GM23248 (cell line): Measurements from ENCODE around the gene OR2D2. TPM values are rescaled to one million over a fixed set of nuclear protein-coding genes. Genes with fewer than 3 reads are reported as not detected.

Source experiments
- DNase-seq: peaks from one replicate; pipeline ENCODE4 v3.0.0-alpha.2; 2015
- H2AFZ ChIP-seq: fragments of 200-600 bp; sonication (generic); 2 replicates; pipeline ENCODE4 v1.6.1; 2016; ENCODE audit warnings: antibody characterized with exemption
- H3F3A ChIP-seq: fragments of 200-600 bp; sonication (generic); 2 replicates; pipeline ENCODE4 v1.6.1; 2016; ENCODE audit warnings: mild to moderate bottlenecking, antibody characterized with exemption, mixed run types; ENCODE audit not compliant: insufficient read depth
- H3K27ac ChIP-seq: fragments of 200-600 bp; sonication (generic); 2 replicates; pipeline ENCODE4 v1.5.1; 2016; ENCODE audit warnings: mild to moderate bottlenecking
- H3K27me3 ChIP-seq: fragments of 200-600 bp; sonication (generic); replicated peaks from 2 replicates; pipeline ENCODE4 v1.6.1; 2016; ENCODE audit warnings: mild to moderate bottlenecking; ENCODE audit not compliant: insufficient read depth
- H3K36me3 ChIP-seq: fragments of 200-600 bp; sonication (generic); 2 replicates; pipeline ENCODE4 v1.6.1; 2016; ENCODE audit warnings: low read depth, mild to moderate bottlenecking
- H3K4me1 ChIP-seq: fragments of 200-600 bp; sonication (generic); 2 replicates; pipeline ENCODE4 v1.6.1; 2016; ENCODE audit warnings: mild to moderate bottlenecking; ENCODE audit not compliant: insufficient read depth
- H3K4me2 ChIP-seq: fragments of 200-600 bp; sonication (generic); one replicate; pipeline ENCODE4 v1.6.1; 2016; ENCODE audit warnings: mild to moderate bottlenecking; ENCODE audit not compliant: unreplicated experiment
- H3K4me3 ChIP-seq: fragments of 200-600 bp; sonication (generic); 2 replicates; pipeline ENCODE4 v1.5.1; 2016; ENCODE audit warnings: mild to moderate bottlenecking
- H3K79me2 ChIP-seq: fragments of 200-600 bp; sonication (generic); 2 replicates; pipeline ENCODE4 v1.6.1; 2016; ENCODE audit warnings: mild to moderate bottlenecking; ENCODE audit not compliant: insufficient read depth
- H3K9ac ChIP-seq: fragments of 200-600 bp; sonication (generic); 2 replicates; pipeline ENCODE4 v1.6.1; 2016; ENCODE audit warnings: mild to moderate bottlenecking
- H3K9me2 ChIP-seq: fragments of 200-600 bp; sonication (generic); 2 replicates; pipeline ENCODE4 v1.6.1; 2016; ENCODE audit warnings: mixed run types, mild to moderate bottlenecking, moderate library complexity; ENCODE audit not compliant: insufficient read depth
- H3K9me3 ChIP-seq: fragments of 200-600 bp; sonication (generic); one replicate; pipeline ENCODE4 v1.6.1; 2017; ENCODE audit warnings: low read depth
- H4K20me1 ChIP-seq: fragments of 200-600 bp; sonication (generic); 2 replicates; pipeline ENCODE4 v1.6.0; 2016; ENCODE audit not compliant: insufficient read depth
- EZH2 ChIP-seq: fragments of 200-600 bp; sonication (generic); IDR thresholded peaks from 2 replicates; pipeline ENCODE4 v1.6.1; 2018; ENCODE audit warnings: antibody characterized with exemption, mild to moderate bottlenecking; ENCODE audit not compliant: insufficient read depth, poor library complexity, severe bottlenecking
- EZH2phosphoT487 ChIP-seq: fragments of 200-600 bp; sonication (generic); IDR thresholded peaks from 2 replicates; pipeline ENCODE4 v1.6.1; 2018; ENCODE audit warnings: antibody characterized with exemption, moderate library complexity, mild to moderate bottlenecking, low read depth; ENCODE audit not compliant: insufficient read depth
- WGBS, 2 experiments: methylation state at CpG; one replicate each; pipeline ENCODE4 v1.1.6; 2015 to 2017; ENCODE audit warnings: low lambda C conversion rate in 2 of 2, low coverage in 1 of 2; ENCODE audit errors: missing lambda C conversion rate in 2 of 2; 5-methylcytosine and 5-hydroxymethylcytosine counted together
- in situ Hi-C: fragments of 300-500 bp; cut with MboI; formaldehyde crosslinking; loops from 2 replicates; pipeline ENCODE4 v1.15.0; 2020
- polyA plus RNA-seq: library from polyadenylated mRNA; unstranded; fragments of >200 nt; fragmentation: Nextera tagmentation; extraction: Ambion mirVana; gene quantifications from 2 replicates; pipeline ENCODE4 v1.2.1, GENCODE V29; 2016
- total RNA-seq: library from RNA; depleted of rRNA; stranded (reverse); fragments of >200 nt; shearing (Covaris generic); gene quantifications from 2 replicates; pipeline ENCODE4 v1.2.3, GENCODE V29; 2014

The OR2D2 gene
- total and polyA plus RNA-seq, 2 experiments from 2014 or later: 0.22 TPM; not detected in 1

DNA sequence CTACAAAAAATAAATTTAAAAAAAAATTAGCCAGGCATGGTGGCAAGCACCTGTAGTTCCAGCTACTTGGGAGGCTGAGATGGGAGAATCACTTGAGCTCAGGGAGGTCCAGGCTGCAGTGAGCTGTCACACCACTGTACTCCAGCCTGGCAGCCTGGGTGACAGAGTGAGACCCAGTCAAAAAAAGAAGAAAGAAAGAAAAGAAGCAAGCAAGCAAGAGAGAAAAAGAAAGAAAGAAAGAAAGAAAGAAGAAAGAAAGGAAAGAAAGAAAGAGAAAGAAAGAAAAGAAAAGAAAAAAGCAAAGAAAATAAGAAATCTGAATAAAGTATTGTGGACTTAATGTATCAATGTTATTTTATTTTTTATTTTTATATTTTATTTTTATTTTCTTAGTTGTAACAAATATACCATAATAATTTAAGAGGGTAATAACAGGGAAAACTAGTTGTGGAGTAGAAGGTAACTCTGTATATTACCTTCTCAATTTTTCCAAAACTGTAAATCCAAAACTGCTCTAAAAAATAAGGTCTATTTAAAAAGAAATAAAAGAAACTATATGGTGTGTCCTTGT lies 32.8 kb upstream of the OR2D2 start:
- Histone ChIP-seq H3K36me3 (no peaks in the 10 kb centered on the region), H3K9ac (no peak overlapping the region), H3K9me3 (no peaks in the 10 kb centered on the region)

DNA sequence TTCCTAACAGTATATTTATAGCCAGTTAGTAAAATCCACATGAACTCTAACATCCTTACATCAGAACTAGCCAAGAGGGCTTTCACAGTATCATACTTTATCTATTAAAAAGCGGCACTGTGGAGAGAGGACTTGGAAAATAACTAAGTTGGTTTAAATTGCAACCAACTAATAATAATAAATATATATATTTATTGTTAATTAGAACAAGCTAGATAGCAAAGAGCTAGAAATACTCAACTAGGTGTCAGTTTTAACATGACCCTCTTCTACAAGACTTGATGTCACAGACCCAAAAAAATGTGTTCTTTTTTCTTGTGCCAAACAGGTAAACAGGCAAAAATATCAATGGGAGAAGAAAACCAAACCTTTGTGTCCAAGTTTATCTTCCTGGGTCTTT lies 28.4 kb upstream of the OR2D2 start, which contains the start of gene OR2D3:
Gene OR2D3, plus strand, starts transcription at position 301 of the 400 bp plus-strand sequence. Its CDS starts 0 bp downstream, at position 301.
- Histone ChIP-seq H4K20me1 (no peaks in the 10 kb centered on the region), H3K9ac (no peak within 1 kb of the TSS), H3K4me2 (no peak within 1 kb of the TSS), H3F3A (peaks cover 4% of the 10 kb centered on the region), H2AFZ (no peak within 1 kb of the TSS), H3K4me1 (no peaks in the 10 kb centered on the region), H3K9me2 (no peaks in the 10 kb centered on the region), H3K27ac (no peak within 1 kb of the TSS), H3K27me3 (no peaks in the 10 kb centered on the region), H3K79me2 (no peaks in the 10 kb centered on the region), H3K4me3 (no peak within 1 kb of the TSS), H3K9me3 (no peaks in the 10 kb centered on the region), H3K36me3 (no peaks in the 10 kb centered on the region)
- in situ Hi-C loops: no loop called here
- no peak for TF ChIP-seq EZH2
- TF ChIP-seq EZH2phosphoT487: no peak
- DNase-seq: no peak
- 98 to 100% methylated on average over 1 of the region's 1 CpG for WGBS, 2 experiments

More for the DNA sequence above, 32.8 kb upstream of the OR2D2 start:
- Histone ChIP-seq H2AFZ (peak overlapping the region; percentile 99; the same call in 1 of the 2 replicates), H3K9me2 (no peaks in the 10 kb centered on the region; the same call in 1 of the 2 replicates), H3K79me2 (peaks cover 23% of the 10 kb centered on the region), H4K20me1 (no peaks in the 10 kb centered on the region), H3K27ac (peak overlapping the region; percentile 83), H3K4me3 (peak overlapping the region; percentile 82; the same call in 1 of the 2 replicates), H3F3A (peaks cover 18% of the 10 kb centered on the region), H3K4me2 (peak overlapping the region; percentile 85), H3K4me1 (peaks cover 12% of the 10 kb centered on the region; the same call in 1 of the 2 replicates), H3K27me3 (no peaks in the 10 kb centered on the region)
- TF ChIP-seq EZH2: no peak
- TF ChIP-seq EZH2phosphoT487: no peak
- no peak for DNase-seq
- in situ Hi-C loops: no loop called here

DNA sequence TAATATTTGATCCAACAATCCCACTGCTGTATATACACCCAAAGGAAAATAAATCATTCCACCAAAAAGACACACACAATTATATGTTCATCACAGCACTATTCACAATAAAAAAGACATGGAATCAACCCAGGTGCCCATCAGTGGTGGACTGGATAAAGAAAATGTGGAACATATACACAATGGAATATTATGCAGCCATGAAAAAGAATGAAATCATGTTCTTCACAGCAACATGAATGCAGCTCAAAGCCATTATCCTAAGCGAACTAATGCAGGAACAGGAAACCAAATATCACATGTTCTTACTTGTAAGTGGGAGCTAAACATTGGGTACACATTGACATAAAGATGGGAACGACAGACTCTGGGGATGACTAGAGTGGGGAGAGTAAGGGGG lies 27.4 kb upstream of the OR2D2 start:
- 53 to 54% methylated on average over 2 of the region's 2 CpGs for WGBS, 2 experiments
- Histone ChIP-seq H3K9me2 (no peaks in the 10 kb centered on the region), H3K36me3 (no peaks in the 10 kb centered on the region), H3K79me2 (no peaks in the 10 kb centered on the region), H2AFZ (no peak overlapping the region), H3K4me2 (no peak overlapping the region), H3K9ac (no peak overlapping the region), H4K20me1 (no peaks in the 10 kb centered on the region), H3K4me1 (no peaks in the 10 kb centered on the region), H3F3A (no peaks in the 10 kb centered on the region), H3K4me3 (no peak overlapping the region), H3K9me3 (no peaks in the 10 kb centered on the region), H3K27me3 (no peaks in the 10 kb centered on the region), H3K27ac (no peak overlapping the region)
- DNase-seq: no peak
- TF ChIP-seq EZH2 (no peak), EZH2phosphoT487 (no peak)
- in situ Hi-C loops: no loop called here

DNA sequence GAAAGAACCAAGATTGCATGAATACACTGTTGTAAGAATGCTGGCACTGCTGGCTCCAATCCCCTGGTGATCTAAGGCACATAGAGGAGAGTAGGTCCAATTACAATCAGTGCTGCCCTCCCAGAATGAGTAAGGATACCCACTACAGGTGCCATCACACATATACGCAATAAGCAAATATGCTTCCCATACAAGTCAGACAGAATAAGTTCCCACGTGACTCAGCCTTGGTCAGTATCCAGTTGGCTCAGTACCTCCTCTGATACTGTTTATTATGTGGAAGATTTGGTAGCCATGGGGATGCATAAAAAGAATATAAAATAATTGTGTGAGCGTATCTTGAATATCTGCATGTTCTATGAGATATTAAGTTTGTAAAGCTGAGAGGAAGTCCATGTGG lies 19.6 kb upstream of the OR2D2 start:
- Histone ChIP-seq H3K4me2 (no peak overlapping the region), H3K36me3 (no peaks in the 10 kb centered on the region), H3K9me2 (no peaks in the 10 kb centered on the region), H3K9ac (no peak overlapping the region), H3K27ac (no peak overlapping the region; the same call in 1 of the 2 replicates), H2AFZ (no peak overlapping the region), H3K4me3 (no peak overlapping the region), H3K4me1 (no peaks in the 10 kb centered on the region), H4K20me1 (no peaks in the 10 kb centered on the region), H3K9me3 (no peaks in the 10 kb centered on the region), H3K79me2 (no peaks in the 10 kb centered on the region), H3F3A (no peaks in the 10 kb centered on the region), H3K27me3 (no peaks in the 10 kb centered on the region)
- peak; percentile 44 for DNase-seq
- TF ChIP-seq EZH2phosphoT487 (no peak), EZH2 (no peak)
- in situ Hi-C loops: no loop called here
- WGBS, 2 experiments: 45 to 48% methylated on average over 3 of the region's 3 CpGs
